GM21737 (cell line): ENCODE data around the gene GHRHR.

Experiments used
- ATAC-seq: cut with Tn5 transposase; IDR thresholded peaks from one replicate; pipeline ENCODE4 v1.9.1; 2021; ENCODE audit warnings: mild to moderate bottlenecking, moderate library complexity; ENCODE audit not compliant: unreplicated experiment

GHRHR gene

DNA sequence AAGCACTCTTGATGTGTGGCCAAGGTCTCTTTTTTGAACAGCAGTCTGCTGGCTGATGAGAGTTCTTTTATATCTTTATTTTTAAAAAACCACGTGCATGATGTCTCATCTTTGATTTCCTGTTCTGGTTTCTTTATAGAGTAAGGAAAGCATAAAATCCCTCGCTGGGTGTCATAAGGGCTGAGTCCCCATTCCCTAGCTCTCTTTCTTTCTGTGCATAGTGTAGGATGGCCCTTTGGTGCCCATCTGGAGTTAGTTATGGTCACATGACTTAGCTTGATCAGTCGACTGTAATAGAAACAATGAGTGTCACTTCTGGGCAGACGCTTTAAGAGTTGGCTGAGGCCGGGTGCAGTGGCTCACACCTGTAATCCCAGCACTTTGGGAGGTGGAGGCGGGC lies 38.5 kb downstream of the GHRHR start:
- ATAC-seq: no peak

DNA sequence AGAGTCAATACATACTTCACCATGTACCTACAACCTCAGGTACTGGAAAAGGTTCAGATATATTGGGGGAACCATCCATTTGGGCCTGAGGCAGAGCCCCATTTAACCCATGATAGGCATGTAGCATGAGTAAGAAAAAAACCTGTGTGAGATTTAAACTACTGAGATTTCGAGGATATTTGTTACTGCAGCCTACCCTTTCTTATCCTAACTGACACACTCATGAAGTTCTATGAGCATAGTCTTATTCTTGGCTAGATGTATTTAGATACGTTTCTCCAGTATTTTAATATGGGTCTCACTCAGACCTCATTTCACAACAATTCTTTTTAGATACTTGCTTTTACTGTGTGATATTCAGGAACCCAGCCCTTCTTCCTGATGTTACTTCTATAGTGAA lies 39.3 kb downstream of the GHRHR start:
- no peak for ATAC-seq

DNA sequence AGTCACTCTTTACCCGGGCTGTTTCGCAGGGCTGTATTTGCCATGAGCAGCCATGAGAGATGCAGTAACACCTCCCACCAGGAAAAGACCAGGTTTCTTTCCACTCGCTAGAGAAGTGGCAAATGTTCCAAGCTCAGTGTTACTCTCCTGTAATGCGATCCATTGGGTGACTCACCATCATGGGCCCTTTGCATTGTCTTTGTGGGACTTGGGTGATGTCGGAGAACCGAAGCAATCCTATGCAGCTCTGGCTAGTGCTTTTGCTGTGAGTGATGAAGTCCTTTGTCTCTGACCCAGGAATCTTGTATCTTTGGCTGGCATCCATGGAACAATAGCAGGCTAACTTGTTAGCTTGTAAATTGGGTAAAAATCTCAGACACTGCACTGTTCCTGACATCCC lies 40.0 kb downstream of the GHRHR start:
- ATAC-seq: no peak

DNA sequence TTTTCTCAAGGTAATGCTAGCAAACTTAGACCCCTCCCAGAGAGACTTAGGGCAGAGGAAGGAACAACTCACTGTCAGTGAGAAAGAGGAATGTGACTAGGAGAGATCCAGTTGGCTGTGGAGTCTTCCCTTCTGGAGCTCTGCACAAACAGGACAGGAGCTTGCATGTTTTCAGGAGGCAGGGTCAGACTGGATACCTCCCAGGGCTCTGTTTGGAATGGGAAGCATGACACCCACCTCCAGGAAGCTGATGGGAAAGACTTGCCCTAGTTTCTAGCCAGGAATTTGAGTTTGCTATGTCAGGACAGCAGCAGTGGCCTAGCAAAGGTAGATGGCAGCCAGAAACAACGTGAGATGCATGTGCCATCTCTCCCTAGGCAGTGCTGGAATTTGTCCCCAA lies 40.6 kb downstream of the GHRHR start:
- no peak for ATAC-seq

DNA sequence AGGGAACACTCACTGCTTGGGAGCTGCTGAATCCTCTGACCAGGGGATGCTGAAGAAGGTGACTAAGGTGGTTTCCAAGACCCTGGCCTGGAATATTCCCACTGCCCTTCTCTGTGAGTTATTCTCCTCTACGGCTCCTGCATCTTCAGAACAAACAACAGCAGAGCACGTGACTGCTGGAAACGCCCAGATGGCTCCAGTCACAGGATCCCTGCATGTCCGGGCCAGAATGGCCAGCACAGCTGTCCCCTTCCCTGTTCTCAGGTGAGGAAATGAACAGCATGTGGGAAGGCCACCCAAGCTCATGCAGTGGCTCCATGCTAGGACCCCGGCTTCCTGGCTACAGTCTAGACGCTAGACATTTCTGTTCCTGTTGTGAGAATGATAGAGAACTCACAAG lies 43.1 kb downstream of the GHRHR start:
- ATAC-seq: no peak

DNA sequence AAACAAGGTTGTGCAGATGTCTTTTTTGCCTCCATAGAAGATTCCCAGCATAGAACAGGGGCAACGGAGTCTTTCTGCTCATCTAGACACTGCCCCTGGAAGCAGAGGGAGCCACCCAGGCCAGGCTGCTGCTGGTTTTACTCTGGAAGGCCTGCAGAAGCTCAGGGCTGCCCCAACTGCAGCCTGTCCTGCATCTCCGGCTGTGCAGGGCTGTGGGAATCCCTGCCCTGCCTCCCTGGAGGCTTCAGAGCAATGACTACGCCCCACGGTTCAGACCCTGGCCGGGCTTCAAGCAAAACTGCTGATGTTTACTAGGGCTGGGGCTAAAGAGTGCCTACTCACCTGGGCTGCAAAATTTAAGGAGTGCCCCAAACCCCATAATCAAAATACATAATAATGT lies 43.9 kb downstream of the GHRHR start:
- ATAC-seq: no peak

DNA sequence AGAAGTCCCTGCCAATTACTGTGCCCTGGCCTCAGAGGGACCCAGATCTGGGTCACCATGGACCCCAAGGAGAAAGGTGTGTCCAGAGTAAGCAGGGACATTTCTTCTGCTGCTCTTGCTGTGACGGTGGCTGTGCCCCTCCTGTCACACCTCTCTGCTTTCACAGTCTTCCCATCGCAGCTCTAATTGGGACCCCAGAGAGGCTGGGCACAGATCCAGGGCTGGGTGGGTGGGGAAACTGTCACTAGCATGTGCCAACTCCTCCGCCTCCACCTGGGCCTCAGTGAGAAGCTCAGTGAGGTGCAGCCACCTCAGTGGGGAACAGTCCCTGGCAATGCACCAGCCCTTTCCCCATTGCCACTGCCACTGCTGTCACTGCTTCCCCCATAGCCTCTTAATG lies 51.1 kb downstream of the GHRHR start:
- ATAC-seq: no peak

DNA sequence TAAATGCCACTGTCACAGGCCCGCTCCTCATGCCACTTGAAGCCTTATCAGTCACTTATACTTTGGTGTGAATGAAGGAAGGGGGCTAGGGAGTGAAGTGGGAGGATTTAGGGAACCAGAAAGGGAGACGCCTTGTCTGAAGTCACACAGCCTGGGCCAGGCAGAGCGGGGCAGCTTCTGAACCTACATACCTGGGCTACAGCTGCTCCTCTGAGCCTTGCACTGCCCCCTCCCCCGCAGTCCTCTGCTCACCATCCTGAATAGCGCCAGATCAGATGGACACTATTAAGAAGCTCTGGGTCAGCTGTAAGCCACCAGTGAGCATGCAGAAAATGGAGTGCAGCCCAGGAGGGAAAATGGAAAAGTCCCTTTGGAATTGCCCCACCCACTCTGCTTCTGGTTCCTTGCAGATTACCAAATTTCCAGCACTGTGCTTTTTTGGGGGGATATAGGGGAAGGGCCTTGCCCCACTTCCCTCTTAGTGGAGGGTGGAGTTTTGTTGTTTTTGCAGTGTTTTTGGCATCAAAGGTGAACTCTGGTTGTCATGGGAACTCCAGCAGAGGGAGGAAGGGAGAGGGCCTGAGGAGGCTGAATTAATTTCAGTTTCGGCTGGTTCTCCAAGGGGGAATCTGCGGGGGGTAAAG lies 53.4 kb downstream of the GHRHR start:
- ATAC-seq: no peak

DNA sequence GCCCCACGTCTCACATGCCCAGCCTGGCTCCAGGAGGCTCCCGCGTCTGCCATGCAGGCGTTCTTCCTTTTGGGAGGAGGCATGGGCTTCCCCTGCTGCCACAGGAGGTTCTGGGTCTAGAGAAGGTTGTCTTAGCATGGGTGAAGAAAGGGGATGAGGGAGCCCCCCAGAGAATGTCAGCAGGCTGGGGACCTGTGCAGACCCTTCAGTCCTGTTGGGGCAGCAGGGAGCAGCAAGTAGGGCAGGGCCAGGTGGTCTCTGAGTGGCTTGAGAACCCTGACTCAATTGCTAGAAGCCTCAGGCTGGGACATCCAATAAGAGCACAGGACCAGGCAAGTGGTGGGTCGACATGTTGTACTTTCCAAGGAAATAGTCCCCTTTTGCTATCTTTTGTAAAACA lies 54.0 kb downstream of the GHRHR start:
- no peak for ATAC-seq

DNA sequence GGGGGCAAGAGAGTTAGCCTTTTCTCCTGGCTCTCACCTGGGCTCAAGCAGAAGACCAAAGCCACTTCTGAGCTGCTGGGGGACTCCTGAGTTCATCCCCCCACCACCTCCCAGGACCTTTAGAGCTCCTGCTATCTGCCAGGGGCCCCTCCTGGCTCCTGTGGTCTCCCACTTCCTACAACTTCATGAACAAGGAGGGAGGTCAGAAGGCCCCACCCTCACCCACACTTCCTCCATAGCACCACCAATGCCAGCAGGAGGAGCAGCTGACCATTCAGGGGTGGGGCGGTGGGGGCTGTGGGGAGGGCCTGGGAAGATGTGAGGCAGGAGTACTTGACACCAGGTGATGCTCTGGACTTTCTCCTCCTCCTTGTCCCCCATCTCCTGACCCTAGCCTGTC lies 55.8 kb downstream of the GHRHR start:
- no peak for ATAC-seq

DNA sequence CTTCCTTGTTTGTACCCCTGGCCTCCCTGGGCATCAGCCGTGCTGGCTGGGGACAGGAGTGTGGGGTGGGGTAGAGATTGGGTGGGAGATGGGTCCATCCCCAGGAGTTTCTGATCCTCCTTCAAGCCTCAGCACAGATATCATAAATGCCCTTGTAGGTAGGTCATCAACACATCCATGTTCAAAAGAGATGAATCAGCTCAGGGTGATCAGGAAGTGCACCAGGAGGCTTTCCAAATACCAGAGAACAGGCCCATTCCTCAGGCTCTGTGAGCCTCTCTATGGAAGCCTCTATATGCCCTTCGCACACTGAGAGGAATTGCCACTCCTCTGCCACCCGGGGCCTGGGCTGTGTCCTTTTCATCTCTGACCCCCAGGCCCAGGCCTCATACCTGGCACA lies 56.4 kb downstream of the GHRHR start:
- no peak for ATAC-seq

DNA sequence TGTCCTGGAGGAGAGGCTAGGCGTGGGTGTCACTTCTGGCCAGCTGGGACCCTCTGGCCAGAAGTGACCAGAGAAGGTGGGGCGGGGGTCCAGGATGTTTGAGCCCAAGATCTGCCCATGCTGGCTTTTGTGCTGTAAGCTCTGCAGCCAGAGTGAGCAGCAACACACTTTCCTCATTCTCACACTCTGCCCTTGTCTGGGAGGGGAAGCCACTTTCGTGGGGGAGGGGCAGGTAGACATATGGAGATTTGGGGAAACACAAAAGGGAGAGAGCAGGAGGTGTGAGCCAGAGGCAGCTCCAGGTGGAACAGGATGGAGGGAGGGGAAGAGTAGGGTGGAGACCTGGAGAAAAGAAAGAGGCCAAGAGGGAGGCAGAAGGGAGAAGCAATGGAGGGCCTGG lies 56.9 kb downstream of the GHRHR start:
- ATAC-seq: no peak

DNA sequence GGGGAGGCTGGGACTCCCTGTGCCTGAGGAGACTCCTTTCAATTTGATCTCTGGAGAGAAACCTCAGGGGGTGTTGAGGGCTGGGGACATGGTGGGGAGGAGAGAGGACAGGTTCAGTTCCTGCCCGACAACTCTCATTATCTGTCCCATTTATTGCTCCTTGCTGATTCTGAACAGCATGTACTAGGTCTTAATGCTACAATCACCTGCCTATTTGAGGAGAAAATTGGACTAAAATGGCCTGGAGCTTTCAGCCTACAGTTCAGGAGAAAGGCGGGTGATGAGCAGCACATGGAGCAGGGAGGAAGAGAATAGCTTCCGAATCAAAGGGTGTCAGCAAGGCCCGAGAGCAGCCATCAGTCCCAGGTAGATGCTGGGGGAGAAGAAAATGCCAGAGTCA lies 58.4 kb downstream of the GHRHR start:
- ATAC-seq: no peak

DNA sequence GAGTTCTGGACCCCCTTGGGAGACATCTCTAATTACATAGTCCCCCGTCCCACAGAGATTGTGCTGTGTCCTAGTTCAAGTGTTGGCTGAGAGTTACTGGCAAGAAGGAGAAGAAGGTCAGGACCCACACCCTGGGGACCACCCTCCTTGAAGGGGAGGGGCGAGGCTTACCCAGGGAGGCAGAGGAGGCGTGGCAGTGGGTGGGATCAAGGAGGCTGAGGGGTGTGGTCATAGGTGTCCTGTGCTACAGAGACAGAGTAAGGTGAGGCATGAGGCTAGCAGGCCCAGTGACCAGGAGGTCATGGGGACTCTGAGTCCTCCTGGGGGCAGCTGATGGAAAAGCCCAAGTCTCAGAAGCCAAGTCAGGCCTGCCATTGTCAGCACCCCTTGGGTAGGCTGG lies 59.0 kb downstream of the GHRHR start:
- ATAC-seq: no peak

DNA sequence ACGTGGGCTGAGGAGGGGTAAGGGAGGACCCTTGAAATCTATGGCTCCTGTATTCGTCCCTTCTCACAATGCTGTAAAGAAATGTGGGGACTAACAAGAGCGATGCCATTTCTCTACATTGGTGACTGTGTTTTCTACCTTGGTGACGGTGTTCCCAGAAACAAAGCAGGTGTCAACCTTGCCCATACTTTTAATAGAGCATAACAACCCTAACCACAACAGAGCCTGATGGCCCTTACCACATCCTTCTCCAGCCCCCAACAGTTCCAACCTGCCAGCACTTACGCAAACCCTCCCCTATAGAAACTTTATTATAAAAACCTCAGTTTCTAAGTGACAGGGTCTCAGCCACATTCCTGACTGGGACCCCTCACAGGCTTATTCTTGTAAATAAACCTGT lies 60.1 kb downstream of the GHRHR start:
- ATAC-seq: no peak

DNA sequence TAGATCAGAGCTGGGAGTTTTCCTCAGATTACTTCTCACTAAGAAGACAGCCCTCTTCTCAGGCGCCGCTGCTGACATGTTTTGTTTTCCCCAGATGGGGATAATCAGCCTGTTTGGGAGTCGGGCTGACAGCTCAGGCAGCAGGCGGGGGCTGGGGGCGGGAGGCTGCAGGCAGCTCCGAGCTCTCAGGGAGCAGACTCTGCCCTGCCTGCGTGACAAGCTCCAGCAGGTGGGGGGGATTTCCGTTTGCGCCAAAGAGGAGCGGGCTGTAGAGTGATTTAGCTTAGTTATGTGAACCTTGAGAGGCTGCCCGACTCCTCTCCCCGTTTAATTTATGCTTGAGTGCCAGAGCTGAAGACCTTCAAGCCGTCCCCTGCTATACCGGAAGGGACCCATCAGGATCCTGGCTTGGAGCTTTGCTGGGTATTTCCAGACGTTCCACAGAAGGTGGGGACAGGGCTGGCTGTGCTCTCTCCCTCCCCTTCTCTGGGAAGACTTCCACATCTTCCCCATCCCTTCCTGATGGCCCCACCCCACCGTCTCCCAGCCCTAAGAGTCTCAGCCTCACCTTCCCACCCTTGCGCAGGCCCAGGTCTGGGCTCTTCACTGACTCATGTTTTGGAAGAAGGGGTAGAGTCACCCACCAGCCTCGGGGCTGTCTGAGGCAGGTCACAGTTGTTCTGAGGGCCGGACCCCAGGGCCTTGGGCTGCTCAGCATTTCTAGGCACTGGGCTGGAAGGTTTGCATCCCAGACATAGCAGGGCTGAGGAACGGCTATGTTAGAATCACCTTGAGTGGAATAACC lies 63.6 kb downstream of the GHRHR start:
- ATAC-seq: no peak

DNA sequence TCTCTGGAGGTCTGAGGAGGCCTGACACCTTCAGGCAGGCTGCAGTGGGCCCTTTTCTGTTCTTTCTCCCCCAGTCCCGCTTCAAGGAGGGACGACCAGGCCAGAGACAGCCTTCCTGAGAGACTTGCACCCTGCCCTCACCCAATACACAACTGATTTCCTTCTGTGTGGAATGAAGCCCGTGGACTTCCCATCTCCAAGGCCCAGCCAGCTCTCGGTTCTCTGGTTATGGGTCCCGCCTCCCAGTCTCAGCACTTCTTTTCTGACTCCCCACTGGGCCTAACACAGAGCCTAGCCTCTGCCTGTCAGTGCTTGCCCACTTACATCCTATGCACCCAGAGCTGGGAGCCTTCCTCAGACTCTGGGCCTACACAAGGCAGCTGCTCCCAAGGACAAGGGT lies 64.3 kb downstream of the GHRHR start:
- ATAC-seq: no peak

DNA sequence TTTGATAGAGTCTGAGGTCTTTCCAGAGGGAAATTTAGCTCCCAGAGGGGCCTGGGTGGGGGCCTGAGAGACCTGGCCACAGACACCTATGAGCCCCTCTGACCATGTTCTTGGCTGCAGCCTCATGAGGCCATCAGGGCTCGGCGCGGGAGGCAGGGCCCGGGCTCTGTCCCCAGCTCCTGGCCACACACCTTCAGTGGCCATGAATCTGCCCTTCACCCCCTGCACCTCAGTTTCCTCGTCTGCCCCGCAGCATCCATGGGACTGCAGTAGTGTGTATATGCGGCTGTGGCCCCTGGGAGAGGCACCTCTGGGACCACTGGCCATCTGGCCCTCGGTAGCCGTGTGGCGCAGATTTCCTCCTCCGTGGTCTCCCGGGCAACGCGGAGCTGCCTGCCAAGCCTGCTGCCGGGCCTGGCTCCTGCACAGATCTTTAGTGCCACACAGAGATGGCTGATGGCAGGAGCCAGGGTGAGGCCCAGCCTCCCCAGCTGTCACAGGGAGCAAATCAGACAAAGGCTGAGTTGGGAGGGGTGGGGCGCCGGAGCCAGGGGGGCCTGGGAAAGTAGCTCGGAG lies 64.8 kb downstream of the GHRHR start:
- no peak for ATAC-seq
